Activated T-cell treated with anti-CD3 and anti-CD28 coated beads for 24 hours (primary cell): ENCODE results near the gene FOXJ1.

ENCODE experiments used
- DNase-seq: peaks from one replicate; pipeline ENCODE4 v3.0.0-alpha.2; 2020; ENCODE audit warnings: low read depth

Gene FOXJ1

DNA sequence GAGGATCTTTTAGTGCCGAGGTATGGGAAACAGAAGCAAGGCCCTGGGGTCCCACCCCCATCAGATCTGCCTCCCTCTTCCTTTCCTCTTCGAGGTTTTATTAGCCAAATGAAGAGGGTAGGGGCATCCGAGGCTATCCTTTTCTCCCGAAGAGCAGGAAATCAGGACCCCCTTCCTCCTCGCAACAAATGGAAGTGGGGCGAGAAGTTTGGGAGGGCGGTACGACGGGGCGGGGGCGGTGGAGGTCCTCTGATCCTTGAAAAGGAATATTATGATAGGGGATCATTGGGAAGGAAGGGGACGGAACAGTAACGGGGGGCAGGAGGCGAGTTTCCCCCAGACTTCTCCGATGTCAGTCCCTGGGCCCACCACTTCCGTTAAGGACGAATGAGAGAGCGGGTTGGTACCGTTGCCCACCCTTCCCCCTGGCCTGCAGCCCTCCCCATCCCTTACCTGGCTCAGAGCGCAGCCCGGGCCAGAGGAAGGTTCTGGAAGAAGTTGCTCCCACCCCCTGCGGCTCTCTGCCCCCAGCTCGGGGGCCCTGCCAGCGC is 309 bp downstream of the FOXJ1 start:
- no peak for DNase-seq

DNA sequence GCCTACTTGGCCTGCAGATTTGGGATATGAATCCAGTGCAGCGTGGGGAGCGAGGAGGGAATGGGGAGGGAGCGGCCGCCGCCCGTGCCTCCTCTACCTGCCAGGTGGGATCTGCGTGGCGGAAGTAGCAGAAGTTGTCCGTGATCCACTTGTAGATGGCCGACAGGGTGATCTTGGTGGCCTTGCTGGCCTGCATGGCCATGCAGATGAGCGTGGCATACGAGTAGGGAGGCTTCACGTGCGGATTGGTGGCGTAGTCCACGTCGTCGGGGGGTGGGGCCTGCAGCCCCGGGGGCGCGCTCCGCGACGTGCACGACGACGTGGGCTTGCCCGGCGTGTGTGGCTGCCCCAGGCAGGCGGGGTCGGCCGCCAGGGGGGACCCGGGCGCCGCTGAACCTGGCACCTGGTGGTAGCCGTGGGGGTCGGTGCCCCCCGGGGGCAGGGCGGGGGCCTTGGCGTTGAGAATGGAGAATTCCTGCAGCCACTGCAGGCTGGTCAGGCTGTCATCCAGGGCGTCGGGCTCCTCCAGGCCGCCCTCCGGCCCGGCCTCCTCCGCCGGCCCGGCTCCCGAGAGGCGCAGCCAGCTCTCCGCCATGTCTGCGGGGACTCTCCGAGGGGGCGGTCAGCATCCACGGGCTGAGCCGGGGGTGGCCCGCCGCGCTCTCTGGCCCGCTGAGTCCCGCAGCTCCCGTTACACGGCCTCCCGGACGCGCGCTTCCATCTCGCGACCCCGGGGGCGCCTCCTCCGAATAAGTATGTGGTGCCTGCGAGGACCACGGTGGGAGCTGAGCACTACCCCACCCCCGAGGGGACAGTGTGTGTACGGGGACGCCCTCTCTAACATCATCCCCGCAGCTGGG is 1.0 kb downstream of the FOXJ1 start:
- DNase-seq: no peak

DNA sequence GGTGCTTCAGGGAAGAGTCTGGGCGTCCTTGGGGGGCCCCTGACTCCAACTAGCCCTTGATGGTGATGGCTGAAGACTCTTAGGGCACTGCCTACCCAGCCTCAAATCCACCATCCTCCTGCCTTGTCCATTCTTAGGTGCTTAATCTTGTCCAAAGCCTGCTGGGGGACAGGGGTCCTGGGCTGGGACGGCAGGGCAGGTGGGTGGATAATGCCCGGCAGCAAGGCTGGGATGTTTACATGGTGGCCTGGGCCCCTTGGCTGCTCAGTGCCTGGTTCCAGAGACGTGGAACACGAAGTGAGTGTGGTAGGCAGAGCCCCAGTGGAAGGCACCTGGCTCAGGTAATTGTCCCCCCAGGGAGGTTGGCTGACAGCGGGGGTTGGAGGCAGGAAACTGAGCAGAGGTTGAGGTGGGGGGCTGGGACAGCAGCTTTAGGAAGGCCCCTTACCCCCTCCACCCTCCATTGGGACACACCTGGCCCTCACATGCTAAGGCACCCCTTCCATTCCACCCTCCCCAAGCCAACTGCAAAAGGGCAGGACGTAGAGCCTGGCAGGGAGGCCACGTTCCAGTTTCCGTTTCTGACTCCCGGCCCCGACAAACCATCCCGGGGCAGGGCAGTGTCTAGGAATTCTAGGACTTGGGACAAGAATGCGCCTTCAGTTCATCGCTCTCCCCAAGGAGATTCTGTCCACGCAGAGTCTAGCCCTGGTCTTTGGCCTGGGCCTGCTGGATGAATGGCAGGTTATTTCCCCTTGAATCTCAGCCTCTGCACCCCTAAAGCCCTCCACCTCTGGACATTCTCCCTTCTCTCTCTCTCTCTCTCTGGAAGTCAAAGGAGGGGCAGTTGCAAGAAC is 1.9 kb downstream of the FOXJ1 start:
- no peak for DNase-seq

DNA sequence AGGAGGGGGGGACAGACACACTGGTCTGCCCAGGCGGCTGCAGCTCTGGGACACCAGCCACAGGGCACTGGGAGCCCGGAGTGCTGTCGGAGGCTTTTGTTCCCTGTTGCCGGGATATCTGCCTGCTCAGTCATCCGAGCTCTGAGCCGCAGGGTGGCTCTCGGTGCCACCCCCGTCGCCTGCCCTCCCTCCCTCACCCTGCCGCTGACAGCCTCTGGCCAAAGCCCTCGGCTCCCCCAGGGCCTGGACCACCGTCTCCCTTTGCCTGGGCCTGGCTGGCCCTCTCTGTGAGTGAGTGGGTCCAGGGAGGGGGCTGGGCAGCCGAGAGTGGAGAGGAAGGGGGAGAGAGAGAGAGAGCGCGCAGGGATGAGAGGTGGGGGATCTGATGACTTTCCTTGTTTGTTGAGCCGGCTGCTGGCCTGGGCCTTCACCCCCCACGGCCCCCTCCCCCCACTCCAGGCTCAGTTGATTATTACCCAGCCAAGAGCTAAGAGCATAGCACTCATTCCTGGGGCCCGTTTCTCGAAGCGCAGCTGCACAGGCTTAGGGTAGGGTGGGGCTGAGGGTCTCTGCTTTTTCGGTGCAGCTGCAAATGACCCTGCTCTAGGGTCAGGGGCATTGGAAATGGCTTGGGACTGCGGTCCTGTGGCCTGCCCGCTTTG is 2.7 kb downstream of the FOXJ1 start:
- no peak for DNase-seq

DNA sequence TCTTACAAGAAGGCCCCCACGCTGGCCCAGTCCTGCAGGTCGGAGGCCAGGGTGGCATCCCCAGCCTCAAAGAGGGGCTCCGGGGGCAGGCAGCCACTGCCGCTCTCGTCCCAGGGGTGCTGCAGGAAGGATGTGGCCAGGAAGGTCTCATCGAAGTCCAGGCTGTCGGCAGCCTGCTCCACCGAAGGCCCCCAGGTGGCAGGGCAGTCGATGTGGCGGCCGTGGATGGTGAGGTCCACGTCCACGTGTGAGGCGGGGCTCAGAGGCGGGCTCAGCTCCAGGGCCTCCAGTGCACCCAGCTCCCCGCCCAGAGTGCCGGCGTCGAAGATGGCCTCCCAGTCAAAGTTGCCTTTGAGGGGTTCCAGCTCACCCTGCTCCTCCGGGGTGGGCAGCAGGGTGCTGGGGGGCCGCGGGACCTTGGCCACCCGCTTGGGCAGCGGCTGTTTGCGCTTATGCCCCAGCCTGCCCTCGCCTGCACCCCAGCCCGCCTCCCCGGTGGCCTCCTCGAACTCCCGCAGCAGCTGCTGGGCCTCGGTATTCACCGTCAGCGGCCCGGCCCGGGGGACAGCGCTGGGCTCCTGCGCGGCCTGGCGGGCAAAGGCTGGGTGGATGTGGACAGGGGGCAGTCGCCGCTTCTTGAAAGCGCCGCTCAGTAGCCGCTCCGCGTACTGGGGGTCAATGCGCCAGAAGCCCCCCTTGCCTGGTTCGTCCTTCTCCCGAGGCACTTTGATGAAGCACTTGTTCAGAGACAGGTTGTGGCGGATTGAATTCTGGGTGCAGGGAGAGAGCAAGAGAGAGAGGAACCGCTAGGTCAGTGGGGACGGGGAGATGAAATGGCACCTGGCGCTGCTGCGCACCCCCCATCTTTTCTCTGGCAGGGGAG is 3.5 kb downstream of the FOXJ1 start:
- DNase-seq: no peak

DNA sequence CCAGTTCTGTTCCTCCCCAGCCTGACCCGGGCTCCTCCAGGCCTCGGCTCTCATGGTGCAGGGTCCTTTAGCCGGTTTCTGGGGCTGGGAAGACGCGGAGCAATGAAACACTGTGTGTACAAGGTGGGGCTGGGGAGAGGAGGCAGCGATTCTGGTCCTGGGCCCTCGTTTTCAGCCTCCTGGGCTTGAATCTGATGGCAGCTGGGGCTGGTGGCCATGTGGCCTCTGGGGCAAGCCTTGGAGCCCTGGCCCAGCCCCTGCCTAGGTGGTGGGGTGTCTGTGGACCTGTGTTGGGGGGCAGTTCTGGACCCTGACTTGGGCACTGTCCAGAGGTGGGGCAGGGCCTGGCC is 4.1 kb downstream of the FOXJ1 start:
- no peak for DNase-seq

DNA sequence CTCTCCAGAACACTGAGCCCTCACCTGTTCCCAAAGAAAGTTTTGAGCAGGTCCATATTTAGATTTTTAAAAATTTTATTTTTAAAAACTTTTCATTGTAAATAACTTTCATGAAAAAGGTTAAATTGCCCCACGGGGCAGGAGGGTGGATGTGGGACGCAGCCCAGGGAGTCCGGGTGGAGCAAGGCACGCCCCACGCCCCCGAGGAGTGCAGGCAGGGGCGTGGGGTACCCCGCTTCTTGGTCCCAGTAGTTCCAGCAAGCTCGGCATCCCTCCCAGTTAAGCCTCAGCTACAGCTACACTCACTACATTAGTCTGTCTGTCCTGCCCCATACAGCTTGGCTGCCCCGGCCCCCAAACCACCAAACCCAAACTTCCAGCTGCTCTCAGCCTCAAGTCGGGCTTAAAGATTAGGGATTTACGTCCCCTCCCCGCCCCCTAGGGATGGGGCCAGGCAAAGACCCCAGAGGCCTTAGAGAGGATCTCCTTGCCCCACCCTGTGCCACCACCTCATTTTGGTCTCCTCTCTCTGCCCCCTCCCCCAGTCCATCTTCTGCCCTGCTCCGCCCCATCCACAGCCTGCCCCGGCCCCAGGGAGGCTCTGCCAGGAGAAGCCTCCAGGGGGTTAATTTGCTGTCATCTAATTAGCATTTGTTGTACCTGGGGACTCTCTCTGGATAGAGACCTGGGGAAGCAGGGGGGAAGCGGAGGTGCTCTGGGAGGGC is 4.6 kb downstream of the FOXJ1 start:
- DNase-seq: no peak

DNA sequence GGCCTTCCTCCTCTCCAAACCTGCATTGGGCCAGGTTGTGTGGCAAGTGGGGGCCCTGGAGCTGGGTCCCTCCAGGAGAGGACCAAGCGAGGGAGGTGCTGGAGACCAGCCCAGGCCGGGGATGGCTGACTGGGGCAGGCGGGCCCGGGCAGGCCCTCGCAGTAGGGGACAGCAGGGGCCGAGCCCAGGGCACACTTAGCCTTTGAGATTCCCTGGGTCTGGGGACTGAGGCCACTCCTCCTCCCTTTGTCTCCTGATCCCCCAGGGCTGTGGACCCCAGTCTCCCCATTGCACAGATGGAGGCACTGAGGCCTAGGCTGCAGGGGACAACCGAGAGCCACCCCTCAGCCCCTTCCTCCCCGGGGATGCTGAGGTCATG is 5.2 kb downstream of the FOXJ1 start:
- DNase-seq: no peak

DNA sequence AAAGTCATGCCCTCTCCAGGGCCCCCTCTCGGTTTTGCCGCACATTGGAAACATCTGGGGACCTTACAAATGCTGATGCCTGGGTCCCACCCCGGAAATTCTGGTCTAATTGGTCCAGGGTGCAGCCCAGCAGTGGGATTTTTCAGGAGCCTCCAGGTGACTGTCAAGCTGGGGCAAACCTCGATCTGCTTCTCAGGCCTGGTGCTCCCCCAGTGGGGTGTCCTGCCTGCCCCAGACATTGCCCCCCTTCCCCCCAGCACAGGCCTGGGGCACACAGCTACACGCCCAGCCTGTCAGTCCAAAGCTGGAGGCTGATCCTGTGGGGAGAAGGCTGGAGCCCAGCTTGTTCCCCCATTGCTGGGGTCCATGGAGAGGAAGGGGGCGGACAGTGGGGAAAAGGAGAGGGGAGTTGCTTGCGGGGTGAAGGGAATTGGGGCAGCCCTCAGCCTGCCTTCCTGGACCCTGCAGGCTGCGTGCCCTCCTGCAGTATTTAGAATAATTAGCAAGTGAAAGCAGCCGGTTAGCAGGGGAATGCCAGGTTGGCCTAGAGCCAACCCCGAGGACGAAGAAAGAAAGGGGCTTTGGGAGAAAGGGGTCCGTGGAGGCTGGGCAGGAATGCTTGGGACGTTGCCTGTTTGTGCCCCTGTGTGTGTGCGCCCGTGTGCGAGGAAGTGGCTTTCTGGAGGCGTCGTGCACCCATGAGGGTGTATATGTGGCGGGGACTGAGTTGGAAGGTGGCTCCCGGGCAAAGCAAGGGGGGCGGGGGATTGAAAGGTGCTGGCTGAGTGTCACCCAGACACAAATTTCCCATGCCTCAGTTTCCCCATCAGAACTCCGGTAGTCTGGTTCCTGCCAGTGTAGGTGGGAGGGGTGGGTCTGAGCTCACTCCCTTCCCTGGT is 5.9 kb downstream of the FOXJ1 start:
- no peak for DNase-seq

DNA sequence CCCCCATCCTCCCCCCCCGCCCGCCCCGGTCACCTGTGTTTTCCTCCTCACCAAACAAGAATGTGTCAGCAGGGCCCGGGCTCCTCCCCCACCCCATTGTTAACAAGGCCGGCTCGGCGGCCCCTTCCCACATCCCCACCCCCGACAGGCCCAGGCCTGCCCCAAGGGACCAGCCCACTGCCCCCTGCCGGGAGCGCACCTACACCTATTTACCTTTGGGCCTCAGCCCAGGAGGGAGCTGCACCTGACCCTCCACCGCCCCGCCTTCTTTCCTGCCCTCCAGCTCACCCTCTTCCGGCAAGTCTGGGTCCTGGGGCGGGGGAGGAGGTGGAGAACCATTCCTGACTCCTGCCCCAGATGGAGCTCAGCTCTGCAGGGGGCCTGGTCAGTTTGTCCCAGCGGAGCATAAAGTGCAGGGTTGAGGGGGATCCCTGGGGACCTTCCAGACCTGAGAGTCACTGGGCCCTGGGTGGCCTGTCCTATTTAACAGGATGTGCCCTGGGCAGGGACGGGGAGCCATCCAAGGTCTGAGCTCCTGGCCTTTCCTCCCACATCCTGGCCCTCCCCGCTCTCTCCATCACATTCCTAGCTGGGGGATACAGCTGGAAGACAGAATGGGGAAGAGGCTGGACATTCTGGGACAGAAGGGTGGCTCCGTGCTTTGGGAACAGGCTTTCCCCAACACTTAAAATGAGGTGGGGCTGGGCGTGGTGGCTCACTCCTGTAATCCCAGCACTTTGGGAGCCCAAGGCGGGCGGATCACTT is 8.3 kb downstream of the FOXJ1 start:
- no peak for DNase-seq

DNA sequence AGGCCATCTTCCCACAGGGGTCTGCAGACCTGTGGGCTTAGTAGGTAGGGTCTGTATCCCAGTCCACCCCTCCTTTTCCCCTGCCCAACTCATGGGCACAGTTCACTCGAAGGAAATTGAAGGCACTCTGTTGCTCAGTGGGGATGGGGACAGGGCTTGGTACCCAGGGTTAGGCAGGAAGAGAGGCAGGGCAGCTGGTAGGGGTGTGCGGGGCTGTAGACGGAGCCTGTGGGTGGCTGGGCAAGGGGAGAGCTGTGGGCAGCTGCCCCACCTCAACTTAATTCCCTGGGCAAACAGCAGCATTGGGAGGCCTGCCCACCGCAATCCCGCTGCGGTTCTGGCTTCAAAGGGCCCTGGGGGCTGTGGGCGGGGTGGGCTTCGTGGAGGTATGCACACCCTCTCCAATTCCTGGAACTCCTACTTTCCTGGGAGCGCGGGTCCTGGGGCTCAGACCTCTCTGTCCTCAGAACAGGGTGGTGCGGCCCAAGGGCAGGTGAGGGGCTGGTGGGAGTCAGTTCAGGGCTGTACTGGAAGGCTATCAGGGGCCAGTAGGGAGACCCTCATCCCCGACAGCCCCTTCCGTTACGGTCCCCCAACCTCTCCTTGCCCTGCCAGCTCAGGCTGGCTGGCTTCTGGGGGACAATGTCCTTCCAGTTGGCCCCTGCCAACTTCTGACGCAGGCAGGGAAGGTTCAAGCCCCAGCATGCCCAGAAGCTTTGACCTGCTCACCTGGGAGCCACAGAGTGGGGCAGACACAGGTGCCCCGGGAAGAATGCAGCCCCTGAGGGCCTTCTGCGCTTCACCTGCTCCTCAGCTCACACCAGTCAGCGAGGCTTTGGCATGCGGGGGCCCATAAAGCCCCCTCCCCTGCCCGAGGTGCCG is 9.1 kb downstream of the FOXJ1 start:
- DNase-seq: no peak

DNA sequence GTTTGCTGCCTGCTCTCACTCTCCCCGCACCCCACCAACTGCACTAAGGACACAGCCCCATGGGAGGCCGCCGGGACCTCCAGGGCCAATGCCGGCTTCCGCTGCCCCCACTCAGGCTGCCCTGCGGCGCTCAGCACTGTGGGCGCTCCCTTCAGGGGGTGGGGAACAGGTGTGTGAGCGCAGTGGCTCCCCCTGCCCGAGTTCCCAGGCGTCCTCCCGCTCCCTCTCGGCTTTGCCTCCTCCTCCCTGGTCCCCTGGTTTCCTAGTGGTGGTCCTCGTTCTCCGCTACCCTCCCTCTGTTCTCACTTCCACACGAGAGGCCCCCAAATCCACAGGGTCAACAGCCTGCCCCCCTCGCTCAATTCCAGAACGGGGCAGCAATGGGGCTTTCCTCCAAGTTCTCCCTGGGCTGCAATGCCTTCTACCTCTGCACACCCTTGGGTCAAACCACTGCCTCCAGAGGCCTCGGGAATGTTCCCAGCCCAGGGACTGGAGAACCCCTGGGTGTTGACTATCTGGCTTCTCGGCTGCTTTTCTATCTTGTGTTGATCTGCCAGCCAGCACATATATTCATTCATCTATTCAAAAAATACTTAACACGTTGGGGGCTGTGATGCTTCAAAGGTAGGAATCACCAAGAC is 9.9 kb downstream of the FOXJ1 start:
- DNase-seq: no peak

DNA sequence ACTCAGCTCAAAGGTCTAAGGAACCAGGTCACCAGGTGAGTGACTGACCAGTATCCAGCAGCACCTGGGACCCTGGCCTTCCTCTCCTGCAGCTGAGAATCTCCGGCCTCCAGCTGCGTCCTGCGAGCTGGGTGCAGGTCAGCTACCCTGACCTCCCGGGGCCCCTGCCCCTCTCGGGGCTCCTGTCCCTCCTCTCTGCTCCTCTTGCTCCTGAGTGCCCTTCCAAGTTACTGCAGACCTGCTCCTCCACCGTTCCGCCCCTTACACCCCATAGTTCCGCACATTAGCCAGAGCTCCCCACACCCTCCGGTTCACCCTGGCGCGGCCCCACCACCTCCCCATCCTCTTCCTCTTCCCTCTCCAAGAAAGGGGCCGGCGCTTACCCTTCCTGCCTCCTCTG is 10.6 kb downstream of the FOXJ1 start:
- no peak for DNase-seq

DNA sequence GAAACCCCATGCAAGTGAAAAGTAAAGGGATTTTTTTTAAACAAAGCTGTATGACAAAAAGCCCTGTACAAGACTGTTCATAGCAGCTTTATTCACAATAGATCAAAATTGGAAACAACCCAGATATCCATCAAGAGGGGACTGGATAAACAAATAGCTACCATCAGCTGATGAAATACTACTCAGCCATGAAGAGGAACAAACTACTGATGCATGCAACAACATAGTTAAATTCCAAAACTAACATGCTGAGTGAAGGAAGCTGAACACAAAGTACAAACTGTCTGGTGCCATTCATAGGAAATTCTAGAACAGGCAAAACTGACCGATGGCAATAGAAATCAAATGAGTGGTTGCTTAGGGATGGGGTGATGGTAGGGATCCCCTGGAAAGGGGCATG is 15.1 kb downstream of the FOXJ1 start:
- DNase-seq: no peak

DNA sequence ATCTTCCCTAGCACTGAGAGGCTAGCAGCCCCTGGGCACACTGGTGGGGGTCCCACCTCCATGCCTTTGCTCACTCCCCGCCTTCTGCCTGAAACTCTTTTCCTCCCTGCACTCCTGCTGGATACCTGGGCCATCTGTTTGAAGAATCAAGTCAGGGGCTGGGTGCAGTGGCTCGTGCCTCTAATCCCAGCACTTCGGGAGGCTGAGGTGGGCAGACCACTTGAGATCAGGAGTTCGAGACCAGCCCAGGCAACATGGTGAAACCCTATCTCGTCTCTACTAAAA is 15.7 kb downstream of the FOXJ1 start:
- DNase-seq: no peak

DNA sequence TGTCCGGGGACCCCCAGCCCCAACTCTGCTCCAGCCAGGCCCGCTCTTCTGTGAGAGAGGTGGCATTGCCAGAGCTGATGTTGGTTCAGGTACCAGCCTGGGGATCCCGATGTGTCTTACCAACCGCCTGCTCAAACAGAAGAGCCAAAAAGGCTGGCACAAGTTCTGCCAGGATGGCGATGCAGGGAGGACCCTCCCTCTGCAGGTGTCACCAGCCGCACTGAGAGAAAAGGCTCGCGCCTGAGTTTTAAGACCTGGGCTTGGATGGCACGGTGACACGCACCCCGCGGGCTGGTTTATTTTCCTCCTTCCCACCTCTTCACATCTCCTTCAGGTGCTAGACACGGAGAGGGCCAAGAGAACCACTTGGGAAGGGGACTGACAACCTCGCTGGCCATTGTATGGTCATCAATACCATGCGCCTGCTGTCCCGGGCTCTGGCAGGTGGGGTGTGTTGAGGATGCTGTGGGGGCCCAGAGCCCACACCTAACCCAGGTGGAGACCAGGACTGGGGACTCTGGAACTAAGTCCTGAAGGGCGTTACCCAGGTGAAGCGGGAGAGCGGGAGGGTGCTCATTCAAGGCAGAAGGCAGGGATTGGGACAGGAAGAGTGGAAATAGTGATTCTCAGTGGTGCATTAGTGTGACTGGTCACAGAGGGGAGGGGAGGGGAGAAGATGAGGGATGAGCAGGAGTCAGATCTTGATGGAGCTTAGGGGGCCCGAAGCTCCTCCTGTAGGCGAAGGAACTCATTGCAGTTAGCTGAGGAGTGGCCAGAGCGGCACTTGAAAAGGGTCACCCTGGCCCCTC is 16.3 kb downstream of the FOXJ1 start:
- DNase-seq: no peak
